GM12873 (cell line): ENCODE measurements around the gene ZBTB47.

Experiments
- CTCF ChIP-seq: IDR thresholded peaks from 2 replicates; pipeline ENCODE4 v1.5.1; 2012; ENCODE audit warnings: low read depth, mild to moderate bottlenecking, moderate library complexity, low read length, control low read depth; ENCODE audit not compliant: insufficient read depth; ENCODE audit errors: missing control alignments

ZBTB47 gene

GRCh38 chr3:42714171-42714852 lies 60.8 kb downstream of the ZBTB47 start:
- no peak for TF ChIP-seq CTCF
